Adrenal gland (tissue), 12 donors: Measurements from ENCODE around the gene KAZN. TPM values are rescaled to one million over a fixed set of nuclear protein-coding genes. Genes with fewer than 3 reads are reported as not detected.

Experiments
- DNase-seq, 7 donors: peaks; one replicate each; pipeline ENCODE4 v3.0.0-alpha.2; 2019 to 2020
- H3K27ac ChIP-seq, 5 donors: fragments of 200-600 bp; sonication (generic) in 4 of 5; 1 replicate in 3 of 5; 2 replicates in 2 of 5; pipeline versions ENCODE4 v1.5.1 to v1.8.0; 2016 to 2020; ENCODE audit warnings: mild to moderate bottlenecking in 1 of 5
- H3K27me3 ChIP-seq: fragments of 200-600 bp; 2 replicates; pipeline ENCODE4 v1.8.0; 2021
- H3K36me3 ChIP-seq, 2 donors: fragments of 200-600 bp; replicated peaks in 1 of 2; 1 replicate in 1 of 2; 2 replicates in 1 of 2; pipeline versions ENCODE4 v1.5.1 to v1.8.0; 2018 to 2022
- H3K4me1 ChIP-seq, 2 donors: fragments of 200-600 bp; replicated peaks in 1 of 2; 1 replicate in 1 of 2; 2 replicates in 1 of 2; pipeline versions ENCODE4 v1.5.1 to v1.8.0; 2018 to 2021
- H3K4me3 ChIP-seq, 4 donors: fragments of 200-600 bp; sonication (generic) in 3 of 4; one replicate each; pipeline ENCODE4 v1.5.1; 2016 to 2018
- H3K9me3 ChIP-seq, 3 donors: fragments of 200-600 bp; sonication (generic) in 1 of 3; replicated peaks in 1 of 3; 1 replicate in 2 of 3; 2 replicates in 1 of 3; pipeline versions ENCODE4 v1.5.1 to v1.8.0; 2016 to 2021
- POLR2A ChIP-seq, 2 donors: fragments of 450-650 bp; IDR thresholded peaks; one replicate each; pipeline ENCODE4 v1.6.1; 2017; ENCODE audit warnings: antibody characterized with exemption in 2 of 2, mild to moderate bottlenecking in 2 of 2, moderate library complexity in 1 of 2
- WGBS, 4 donors: extraction: QIAGEN DNeasy Blood & Tissue Kit in 2 of 4; methylation state at CpG; one replicate each; pipeline versions ENCODE4 v1.1.5 to v1.1.7; 2013 to 2017; 5-methylcytosine and 5-hydroxymethylcytosine counted together
- intact Hi-C, 2 donors: fragments of 100-400 bp; cut with DNase I; formaldehyde crosslinking; loops; one replicate each; pipeline versions ENCODE4 v1.14.1 to v1.15.0; 2022 to 2023
- polyA plus RNA-seq, 3 donors: library from polyadenylated mRNA; stranded (reverse); fragments of 200-250 nt in 2 of 3; fragments of 350-450 nt in 1 of 3; fragmentation: Illumina TruSeq in 1 of 3; extraction: RNeasy Lipid Tissue Mini Kit (QIAGEN cat#74804) in 1 of 3; gene quantifications; one replicate each; pipeline ENCODE4 v1.2.3, GENCODE V29; 2013 to 2014
- total RNA-seq, 9 donors: library from RNA; depleted of rRNA in 4 of 9; stranded (reverse); fragments of >200 nt in 4 of 9; fragments of 120-200 nt in 1 of 9; fragmentation: NEBNext Ultra II Directional in 1 of 9; extraction: Animal tissue kit (Norgen Biotek cat#: 25700) in 1 of 9; gene quantifications; one replicate each; pipeline versions ENCODE4 v1.1.0 to v1.2.4, GENCODE V29; 2013 to 2023
- TF ChIP-seq, protein P1 (sequence below), 6 experiments: fragments of 450-650 bp in 4 of 6; fragments of 200-600 bp in 2 of 6; sonication (generic) in 1 of 6; IDR thresholded peaks; 1 replicate in 5 of 6; 2 replicates in 1 of 6; pipeline versions ENCODE4 v1.5.1 to v1.8.0; 2016 to 2021; ENCODE audit warnings: antibody characterized with exemption in 6 of 6, mild to moderate bottlenecking in 2 of 6, moderate library complexity in 1 of 6
- donor health status: healthy with polysubstance abuse.
- donor health status: Bipolar disorder and iron deficiency.
- donor health status: DM: yes; HTN: yes; CAD: no.
- donor health status: DM: no; HTN: no; CAD: no.
- donor health status: DM: no; HTN: no; CAD: no.
- donor health status: DM: yes; HTN: yes; CAD: no.

The KAZN gene
- total and polyA plus RNA-seq, 12 donors = 5.9 to 63.4 (median 29.5) TPM

DNA sequence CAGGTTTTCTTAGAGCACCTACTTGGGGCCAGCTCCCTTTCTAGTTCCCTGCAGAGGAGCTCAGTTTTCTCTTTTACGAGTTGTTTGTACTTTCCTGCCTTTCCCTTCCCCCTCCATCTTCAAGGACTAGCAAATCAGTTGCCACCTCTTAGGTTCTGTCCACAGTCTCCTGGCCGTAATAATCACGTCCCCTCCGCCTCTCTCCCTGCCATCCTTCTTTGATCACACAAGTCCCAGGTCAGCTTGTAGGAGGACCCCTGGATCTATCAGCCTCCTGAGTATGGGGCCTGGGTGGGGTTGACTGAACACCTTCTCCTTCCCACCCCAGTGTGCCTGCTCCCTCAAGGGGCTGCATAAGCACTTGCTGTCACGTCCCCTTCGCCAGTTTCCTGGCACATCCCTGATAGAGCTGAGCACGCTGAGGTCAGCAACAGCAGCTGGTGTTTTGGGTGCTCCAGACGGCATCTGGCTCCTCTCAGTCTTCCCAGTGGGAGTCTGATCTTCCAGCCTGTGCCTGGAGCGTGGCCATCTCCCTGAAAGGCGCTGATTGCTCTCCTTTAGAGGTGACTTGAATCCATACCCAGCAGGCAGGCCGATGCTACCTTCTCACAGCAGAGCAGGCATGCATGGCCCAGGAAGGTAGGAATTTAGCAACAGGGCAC is 338.9 kb downstream of the KAZN start:
- Histone ChIP-seq H3K4me1 (peaks cover 0 to 8% of the 10 kb centered on the region in 2 donors), H3K9me3 (no peaks in the 10 kb centered on the region), H3K27me3 (no peaks in the 10 kb centered on the region), H3K36me3 (no peaks in the 10 kb centered on the region), H3K4me3 (no peak overlapping the region), H3K27ac (no peak overlapping the region)
- TF ChIP-seq, protein P1, sequence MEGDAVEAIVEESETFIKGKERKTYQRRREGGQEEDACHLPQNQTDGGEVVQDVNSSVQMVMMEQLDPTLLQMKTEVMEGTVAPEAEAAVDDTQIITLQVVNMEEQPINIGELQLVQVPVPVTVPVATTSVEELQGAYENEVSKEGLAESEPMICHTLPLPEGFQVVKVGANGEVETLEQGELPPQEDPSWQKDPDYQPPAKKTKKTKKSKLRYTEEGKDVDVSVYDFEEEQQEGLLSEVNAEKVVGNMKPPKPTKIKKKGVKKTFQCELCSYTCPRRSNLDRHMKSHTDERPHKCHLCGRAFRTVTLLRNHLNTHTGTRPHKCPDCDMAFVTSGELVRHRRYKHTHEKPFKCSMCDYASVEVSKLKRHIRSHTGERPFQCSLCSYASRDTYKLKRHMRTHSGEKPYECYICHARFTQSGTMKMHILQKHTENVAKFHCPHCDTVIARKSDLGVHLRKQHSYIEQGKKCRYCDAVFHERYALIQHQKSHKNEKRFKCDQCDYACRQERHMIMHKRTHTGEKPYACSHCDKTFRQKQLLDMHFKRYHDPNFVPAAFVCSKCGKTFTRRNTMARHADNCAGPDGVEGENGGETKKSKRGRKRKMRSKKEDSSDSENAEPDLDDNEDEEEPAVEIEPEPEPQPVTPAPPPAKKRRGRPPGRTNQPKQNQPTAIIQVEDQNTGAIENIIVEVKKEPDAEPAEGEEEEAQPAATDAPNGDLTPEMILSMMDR (IDR thresholded peaks at IDR 0.05) = no peak
- no peak for TF ChIP-seq POLR2A (IDR thresholded peaks at IDR 0.05)
- DNase-seq = no peak
- intact Hi-C loops = no loop called here
- WGBS, 4 donors = 55 to 84% (median 70%) methylated on average over 5 to 11 of the region's 11 CpGs

DNA sequence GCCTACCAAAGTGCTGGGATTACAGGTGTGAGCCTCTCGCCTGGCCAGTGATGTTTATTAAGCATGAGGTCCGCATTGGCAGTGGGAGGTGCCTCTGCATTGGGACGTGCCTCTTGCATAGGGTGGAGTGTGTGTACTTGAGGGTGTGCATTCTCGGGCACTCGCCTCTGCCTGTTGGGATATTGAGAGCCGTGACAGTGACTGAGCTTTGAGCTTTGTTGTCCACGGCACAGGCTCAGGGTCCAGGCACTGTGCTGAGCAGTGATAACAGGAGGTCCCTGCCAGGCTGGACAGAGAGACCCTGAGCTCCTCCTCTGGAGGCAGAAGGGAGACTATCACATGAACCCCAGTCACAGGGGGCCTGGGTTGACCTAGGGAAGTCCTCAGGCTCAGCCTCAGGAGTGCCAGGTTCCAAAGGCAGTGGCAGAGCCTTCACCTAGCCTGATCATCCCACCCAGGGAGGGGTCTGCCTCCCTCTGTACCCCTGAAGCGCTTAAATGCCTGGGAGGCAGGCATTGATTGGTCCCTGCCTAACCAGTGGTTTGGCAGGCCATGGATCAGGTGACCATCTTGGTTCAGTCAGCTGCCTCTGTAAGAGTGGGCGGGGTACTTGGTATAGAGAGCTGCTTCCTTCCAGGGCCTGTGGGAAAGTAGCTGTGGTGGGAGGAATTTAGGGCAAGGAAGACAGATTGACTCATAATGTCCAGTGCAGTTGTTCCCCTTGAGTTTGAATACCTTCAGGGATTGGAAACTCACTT is 341.2 kb downstream of the KAZN start:
- H3K27me3 ChIP-seq = no peaks in the 10 kb centered on the region
- no peak overlapping the region for H3K4me3 ChIP-seq
- H3K36me3 ChIP-seq = no peaks in the 10 kb centered on the region
- intact Hi-C loops = no loop called here
- no peak for DNase-seq
- no peak for TF ChIP-seq POLR2A (IDR thresholded peaks at IDR 0.05)
- TF ChIP-seq, protein P1 (IDR thresholded peaks at IDR 0.05) = no peak
- H3K9me3 ChIP-seq = no peaks in the 10 kb centered on the region
- WGBS, 4 donors = 86 to 94% (median 89%) methylated on average over 5 to 9 of the region's 9 CpGs
- H3K4me1 ChIP-seq = peaks cover 9 to 26% of the 10 kb centered on the region in 2 donors
- peak overlapping the region in 2 of 5 donors; percentile 26 to 69 for H3K27ac ChIP-seq

DNA sequence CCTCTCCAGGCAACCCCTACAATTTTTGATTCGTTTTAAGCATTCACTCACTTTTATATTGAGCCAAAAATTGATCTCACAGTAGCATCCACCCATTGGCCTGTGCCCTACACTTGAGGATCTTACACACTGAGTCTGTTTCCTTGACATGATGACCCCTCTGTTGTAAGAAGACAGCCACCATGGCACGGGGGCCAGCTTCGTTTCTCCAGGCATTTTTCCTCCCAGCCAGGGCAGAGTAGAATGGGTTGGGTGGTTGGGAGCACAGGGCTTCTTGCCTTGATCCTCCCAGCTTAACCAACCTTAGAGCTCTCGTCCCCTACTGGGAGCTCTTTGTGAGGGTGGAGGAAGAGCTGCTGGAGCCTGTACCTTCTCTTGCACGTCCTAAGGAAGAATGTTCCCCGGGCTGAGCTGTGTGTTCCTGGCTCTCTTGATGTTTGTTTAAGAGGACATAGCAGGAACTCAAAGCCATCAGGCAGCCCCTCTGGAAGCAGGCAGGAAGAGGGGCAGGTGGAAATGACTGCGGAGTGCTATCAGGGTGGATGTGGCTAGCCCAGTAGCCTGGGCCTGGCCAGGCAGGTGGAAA is 341.9 kb downstream of the KAZN start:
- H3K36me3 ChIP-seq = no peaks in the 10 kb centered on the region
- 51 to 73% (median 66%) methylated on average over 6 to 7 of the region's 7 CpGs for WGBS, 4 donors
- no peak overlapping the region for H3K4me3 ChIP-seq
- TF ChIP-seq, protein P1 (IDR thresholded peaks at IDR 0.05) = no peak
- TF ChIP-seq POLR2A (IDR thresholded peaks at IDR 0.05) = no peak
- H3K27ac ChIP-seq = peak overlapping the region in 3 of 5 donors; percentile 13 to 69 (median 30)
- no peak for DNase-seq
- intact Hi-C loops = no loop called here
- peaks cover 16 to 33% of the 10 kb centered on the region in 2 donors for H3K4me1 ChIP-seq
- H3K27me3 ChIP-seq = no peaks in the 10 kb centered on the region
- no peaks in the 10 kb centered on the region for H3K9me3 ChIP-seq

DNA sequence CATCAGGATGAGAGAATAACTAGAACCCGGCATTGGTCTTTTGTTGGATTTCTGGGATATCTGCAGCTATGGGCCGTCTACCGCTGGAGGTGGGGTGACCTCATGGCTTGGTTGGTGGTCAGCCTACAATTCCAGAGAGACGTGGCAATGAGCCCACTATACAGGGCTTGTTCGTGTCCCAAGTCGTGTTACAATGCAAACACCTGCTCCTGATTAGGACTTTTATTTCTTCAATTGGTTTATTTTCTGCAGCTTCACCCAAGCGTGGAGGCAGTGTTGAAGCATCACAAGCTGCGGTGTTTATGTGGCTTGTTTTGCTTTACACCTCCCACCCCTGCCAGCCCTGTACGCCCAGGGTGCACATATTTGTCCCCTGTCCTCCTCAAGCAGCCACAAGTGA is 343.4 kb downstream of the KAZN start:
- intact Hi-C loops = no loop called here
- H3K27me3 ChIP-seq = no peaks in the 10 kb centered on the region
- no peaks in the 10 kb centered on the region for H3K36me3 ChIP-seq
- 79 to 90% (median 86%) methylated on average over 9 of the region's 9 CpGs for WGBS, 4 donors
- no peaks in the 10 kb centered on the region for H3K9me3 ChIP-seq
- no peak for DNase-seq
- H3K27ac ChIP-seq = peak overlapping the region in 1 of 5 donors; percentile 95
- peaks cover 29 to 48% of the 10 kb centered on the region in 2 donors for H3K4me1 ChIP-seq
- TF ChIP-seq, protein P1 (IDR thresholded peaks at IDR 0.05) = no peak
- no peak for TF ChIP-seq POLR2A (IDR thresholded peaks at IDR 0.05)
- H3K4me3 ChIP-seq = no peak overlapping the region
